Lung (tissue), 12 donors: ENCODE measurements around the gene CGB5. TPM values are rescaled to one million over a fixed set of nuclear protein-coding genes. Genes with fewer than 3 reads are reported as not detected.

Experiments
- ATAC-seq: fragments of 200-7000 bp; cut with Tn5 transposase; one replicate; pipeline ENCODE4 v1.9.1; 2020; ENCODE audit warnings: moderate number of reproducible peaks; ENCODE audit not compliant: insufficient read depth, low FRiP score
- DNase-seq, 3 donors: peaks; one replicate each; pipeline ENCODE4 v3.0.0-alpha.2; 2013 to 2017
- H3K27ac ChIP-seq, 2 donors: one replicate each; pipeline ENCODE4 v1.5.1; 2013; ENCODE audit warnings: mild to moderate bottlenecking in 2 of 2, moderate library complexity in 2 of 2, control low read depth in 1 of 2, inconsistent platforms in 1 of 2, low read depth in 1 of 2, low read length in 1 of 2
- H3K27me3 ChIP-seq, 3 donors: one replicate each; pipeline ENCODE4 v1.5.1; 2013; ENCODE audit warnings: low read length in 2 of 3; ENCODE audit not compliant: control insufficient read depth in 3 of 3, insufficient read depth in 3 of 3
- H3K36me3 ChIP-seq, 4 donors: one replicate each; pipeline ENCODE4 v1.5.1; 2013; ENCODE audit warnings: low read length in 4 of 4, mild to moderate bottlenecking in 1 of 4, moderate library complexity in 1 of 4; ENCODE audit not compliant: control insufficient read depth in 4 of 4, insufficient read depth in 4 of 4
- H3K4me1 ChIP-seq, 5 donors: one replicate each; pipeline ENCODE4 v1.5.1; 2013; ENCODE audit warnings: low read length in 5 of 5, mild to moderate bottlenecking in 2 of 5, moderate library complexity in 1 of 5; ENCODE audit not compliant: control insufficient read depth in 5 of 5, insufficient read depth in 5 of 5
- H3K4me3 ChIP-seq: one replicate; pipeline ENCODE4 v1.5.1; 2013; ENCODE audit warnings: mild to moderate bottlenecking, control low read depth, moderate library complexity
- H3K9ac ChIP-seq, 2 donors: one replicate each; pipeline ENCODE4 v1.5.1; 2013; ENCODE audit warnings: low read length in 2 of 2, control low read depth in 1 of 2; ENCODE audit not compliant: insufficient read depth in 1 of 2
- H3K9me3 ChIP-seq, 4 donors: one replicate each; pipeline ENCODE4 v1.5.1; 2013; ENCODE audit warnings: low read length in 3 of 4, mild to moderate bottlenecking in 1 of 4, moderate library complexity in 1 of 4; ENCODE audit not compliant: control insufficient read depth in 4 of 4, insufficient read depth in 3 of 4
- CTCF ChIP-seq: IDR thresholded peaks from 2 replicates; pipeline ENCODE4 v1.5.1; 2012; ENCODE audit warnings: mild to moderate bottlenecking; ENCODE audit errors: control extremely low read depth, extremely low read depth
- WGBS, 2 donors: extraction: QIAGEN DNeasy Blood & Tissue Kit; methylation state at CpG; one replicate each; pipeline ENCODE4 v1.1.7; 2013; 5-methylcytosine and 5-hydroxymethylcytosine counted together
- polyA plus RNA-seq, 2 donors: library from polyadenylated mRNA; stranded (reverse); fragments of 200-250 nt; gene quantifications; one replicate each; pipeline ENCODE4 v1.2.1, GENCODE V29; 2013
- total RNA-seq, 2 donors: library from RNA; depleted of rRNA in 1 of 2; stranded (reverse); fragments of >200 nt in 1 of 2; gene quantifications; one replicate each; pipeline ENCODE4 v1.2.1, GENCODE V29; 2014 to 2021
- donor health status: control.
- donor health status: control.
- donor health status: Bipolar disorder and iron deficiency.
- donor health status: healthy.
- donor health status: DM: yes; HTN: yes; CAD: no.

CGB5 gene
- total and polyA plus RNA-seq, 4 donors, result not detected

GRCh38 chr19:49067554-49067953, 23.9 kb downstream of the CGB5 start:
- no peak for DNase-seq
- 61 to 63% methylated on average over 3 of the region's 3 CpGs for WGBS, 2 donors

DNA sequence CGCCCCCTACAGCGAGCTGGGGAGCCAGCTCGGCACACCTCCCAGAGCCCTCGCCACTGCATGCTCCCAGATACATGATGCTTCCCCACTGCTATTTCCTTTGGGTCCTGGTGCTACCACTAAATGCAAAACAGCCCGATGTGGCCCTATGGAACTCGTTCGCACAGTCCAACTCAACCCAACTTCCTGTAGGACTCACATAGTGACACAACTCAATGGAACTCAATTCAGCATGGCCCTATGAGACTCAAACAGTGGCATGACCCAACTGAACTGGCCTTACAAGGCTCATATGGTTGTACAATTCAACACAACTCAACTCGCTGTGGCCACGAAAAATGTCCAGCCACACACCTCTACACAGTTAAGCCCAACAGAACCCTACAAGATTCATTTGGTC, 25.4 kb downstream of the CGB5 start:
- DNase-seq, result no peak
- H3K4me1 ChIP-seq, result peaks cover 0 to 9% (median 0%) of the 10 kb centered on the region in 5 donors
- H3K27me3 ChIP-seq, result peaks cover 0 to 48% (median 28%) of the 10 kb centered on the region in 3 donors
- H3K4me3 ChIP-seq, result no peak overlapping the region
- peaks cover 0 to 8% (median 0%) of the 10 kb centered on the region in 4 donors for H3K9me3 ChIP-seq
- no peak for TF ChIP-seq CTCF
- ATAC-seq, result no peak
- H3K36me3 ChIP-seq, result no peaks in the 10 kb centered on the region
- no peak overlapping the region for H3K9ac ChIP-seq
- H3K27ac ChIP-seq, result no peak overlapping the region
- 92 to 94% methylated on average over 9 of the region's 9 CpGs for WGBS, 2 donors

More at GRCh38 chr19:49067554-49067953, 23.9 kb downstream of the CGB5 start:
- Histone ChIP-seq H3K4me3 (no peak overlapping the region), H3K27me3 (peaks cover 0 to 36% (median 15%) of the 10 kb centered on the region in 3 donors), H3K9me3 (peaks cover 0 to 8% (median 0%) of the 10 kb centered on the region in 4 donors), H3K4me1 (peaks cover 0 to 9% (median 0%) of the 10 kb centered on the region in 5 donors), H3K27ac (no peak overlapping the region), H3K36me3 (no peaks in the 10 kb centered on the region), H3K9ac (no peak overlapping the region)
- ATAC-seq, result no peak
- TF ChIP-seq CTCF, result no peak

DNA sequence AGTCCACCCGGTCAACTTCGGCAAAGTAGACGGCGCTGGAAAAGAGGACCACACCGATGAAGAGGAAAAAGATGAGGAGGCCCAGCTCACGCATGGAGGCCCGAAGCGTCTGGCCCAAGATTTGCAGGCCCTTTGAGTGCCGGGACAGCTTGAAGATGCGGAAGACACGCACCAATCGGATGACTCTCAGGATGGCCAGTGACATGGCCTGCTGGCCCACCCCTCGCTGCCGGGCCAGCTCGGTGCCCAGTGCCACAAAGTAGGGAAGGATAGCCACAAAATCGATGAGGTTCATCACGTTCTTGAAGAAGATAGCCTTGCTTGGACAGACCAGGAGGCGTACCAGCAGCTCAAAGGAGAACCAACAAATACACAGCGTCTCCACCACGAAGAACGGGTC, 26.8 kb downstream of the CGB5 start:
- no peak for TF ChIP-seq CTCF
- H3K4me3 ChIP-seq, result no peak overlapping the region
- WGBS, 2 donors, result 96 to 97% methylated on average over 21 of the region's 21 CpGs
- no peak overlapping the region for H3K27ac ChIP-seq
- peaks cover 0 to 4% (median 0%) of the 10 kb centered on the region in 5 donors for H3K4me1 ChIP-seq
- ATAC-seq (no peak), DNase-seq (no peak)
- no peak overlapping the region for H3K9ac ChIP-seq
- peaks cover 0 to 50% (median 30%) of the 10 kb centered on the region in 3 donors for H3K27me3 ChIP-seq
- H3K36me3 ChIP-seq, result no peaks in the 10 kb centered on the region
- H3K9me3 ChIP-seq, result peaks cover 0 to 8% (median 0%) of the 10 kb centered on the region in 4 donors
